ENCODE measurements around the gene GPR87.

The GPR87 gene

DNA sequence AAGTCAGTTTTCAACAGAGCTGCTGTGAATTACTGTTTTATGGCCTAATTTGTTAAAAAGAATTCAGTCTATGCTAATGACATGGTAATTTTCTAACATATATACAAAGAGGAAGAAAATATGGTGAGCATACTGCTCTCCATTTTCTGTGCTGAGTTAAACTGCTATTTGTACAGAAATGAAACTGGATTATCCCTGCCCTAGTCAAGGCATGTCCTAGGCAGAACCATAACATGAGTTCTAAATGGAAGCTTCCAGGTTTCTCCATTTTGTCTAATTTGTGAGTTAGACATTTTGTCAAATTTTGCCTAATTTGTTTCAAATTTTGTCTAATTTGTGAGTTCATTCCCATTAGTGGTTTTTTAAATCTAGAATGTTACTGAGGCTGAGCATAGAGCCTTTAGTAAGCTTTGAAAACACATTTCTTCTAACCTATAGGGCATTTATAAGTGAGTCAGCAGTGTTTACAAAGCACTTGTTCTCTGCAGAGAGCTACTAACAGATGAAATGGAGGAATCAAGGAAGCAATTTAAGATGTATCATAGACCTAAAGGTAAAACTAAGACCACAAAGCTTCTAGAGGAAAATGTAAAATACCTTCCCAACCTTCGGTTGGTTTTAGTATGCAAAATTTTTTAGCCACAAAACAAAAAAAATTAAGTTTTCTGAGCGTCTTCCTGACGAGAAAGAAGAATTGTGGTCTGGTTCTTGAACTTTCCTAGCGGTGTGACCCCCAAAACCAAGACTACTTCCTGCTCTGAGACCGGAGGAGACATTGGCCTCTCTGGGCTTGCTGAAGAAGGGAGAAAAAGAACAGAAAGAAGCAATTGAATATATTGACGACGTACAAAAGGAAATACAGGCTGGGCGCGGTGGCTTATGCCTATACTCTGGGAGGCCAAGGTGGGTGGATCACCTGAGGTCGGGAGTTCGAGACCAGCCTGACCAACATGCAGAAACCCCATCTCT, 48.1 kb downstream of the GPR87 start:
- TF ChIP-seq CTCF (IDR thresholded peaks at IDR 0.05; ENCODE audit: low read length, missing control alignments) = no peak
- H3K4me3 ChIP-seq (replicated peaks; ENCODE audit: low read depth, low read length) = no peak overlapping the region
- no peak for DNase-seq (ENCODE audit: low read depth)

DNA sequence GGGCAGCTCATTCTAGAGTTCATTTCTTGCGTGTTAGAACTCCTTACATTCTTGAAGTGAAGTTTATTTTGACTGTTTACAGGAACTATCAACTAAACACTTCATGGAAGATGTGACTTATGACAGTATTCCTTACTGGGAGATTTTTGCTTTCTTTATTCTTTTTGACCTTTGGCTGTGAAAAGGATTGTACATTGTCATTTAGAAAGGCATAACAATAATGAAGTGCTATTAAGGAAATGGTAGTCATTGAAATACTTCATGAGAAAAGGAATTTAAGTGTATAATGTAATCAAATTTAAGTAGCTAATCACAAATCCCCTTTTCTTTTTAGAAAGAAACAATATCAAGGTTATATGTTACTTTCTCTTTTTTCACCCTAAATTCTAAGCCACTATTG, 49.6 kb downstream of the GPR87 start:
- H3K4me3 ChIP-seq (replicated peaks; ENCODE audit: low read depth, low read length) = no peak overlapping the region
- TF ChIP-seq CTCF (IDR thresholded peaks at IDR 0.05; ENCODE audit: low read length, missing control alignments) = no peak
- no peak for DNase-seq (ENCODE audit: low read depth)

DNA sequence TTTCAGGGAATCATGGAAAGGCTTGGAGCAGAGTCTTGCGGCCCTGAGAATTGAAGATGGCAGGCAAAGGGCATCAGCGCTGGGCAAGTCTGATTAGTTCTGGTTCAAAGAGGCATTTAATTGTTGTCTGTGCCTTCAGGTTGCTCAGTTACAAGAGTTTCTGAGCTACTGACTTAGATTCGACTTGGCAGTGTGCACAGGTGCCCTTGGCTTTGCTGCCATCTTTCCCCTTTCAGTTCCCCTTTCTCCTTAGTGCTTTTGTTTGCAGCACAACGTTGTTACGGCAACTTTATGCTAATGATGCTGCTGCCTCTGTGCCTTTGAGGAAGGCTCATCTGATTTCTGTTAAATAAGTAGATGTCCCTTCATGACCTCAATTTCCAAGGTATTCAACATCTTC, 50.8 kb downstream of the GPR87 start:
- no peak for TF ChIP-seq CTCF (IDR thresholded peaks at IDR 0.05; ENCODE audit: low read length, missing control alignments)
- no peak overlapping the region for H3K4me3 ChIP-seq (replicated peaks; ENCODE audit: low read depth, low read length)
- DNase-seq (ENCODE audit: low read depth) = no peak

GRCh38 chr3:151265166-151265565, 51.5 kb downstream of the GPR87 start:
- TF ChIP-seq CTCF (IDR thresholded peaks at IDR 0.05; ENCODE audit: low read length, missing control alignments) = no peak
- no peak for DNase-seq (ENCODE audit: low read depth)
- H3K4me3 ChIP-seq (replicated peaks; ENCODE audit: low read depth, low read length) = no peak overlapping the region

GRCh38 chr3:151264605-151265004, 52.0 kb downstream of the GPR87 start:
- TF ChIP-seq CTCF (IDR thresholded peaks at IDR 0.05; ENCODE audit: low read length, missing control alignments) = no peak
- DNase-seq (ENCODE audit: low read depth) = no peak
- no peak overlapping the region for H3K4me3 ChIP-seq (replicated peaks; ENCODE audit: low read depth, low read length)

- no peak for TF ChIP-seq CTCF (IDR thresholded peaks at IDR 0.05; ENCODE audit: low read length, missing control alignments)
- DNase-seq (ENCODE audit: low read depth) = no peak
- H3K4me3 ChIP-seq (replicated peaks; ENCODE audit: low read depth, low read length) = no peak overlapping the region
These were observed 53.6 kb downstream of the GPR87 start for GRCh38 chr3:151262871-151263525.
